Activated naive CD8-positive, alpha-beta T cell treated with anti-CD3 and anti-CD28 coated beads, Interleukin-2, amount 50 U/mL, for 24 hours (primary cell): ENCODE results near the gene GSE1.

ENCODE experiments used
- ATAC-seq: fragments of 150-1000 bp; cut with Tn5 transposase; one replicate; pipeline ENCODE4 v1.10.0; 2021
- DNase-seq: peaks from one replicate; pipeline ENCODE4 v3.0.0; 2021
- H3K27ac Mint-ChIP-seq: one replicate; pipeline ENCODE4 v1.8.0; 2021; ENCODE audit warnings: mild to moderate bottlenecking, mixed read lengths
- H3K27me3 Mint-ChIP-seq: one replicate; pipeline ENCODE4 v1.8.0; 2021; ENCODE audit warnings: mixed read lengths
- H3K36me3 Mint-ChIP-seq: one replicate; pipeline ENCODE4 v1.8.0; 2021; ENCODE audit warnings: low read depth, mixed read lengths
- H3K4me1 Mint-ChIP-seq: one replicate; pipeline ENCODE4 v1.8.0; 2021; ENCODE audit warnings: mixed read lengths
- H3K4me3 Mint-ChIP-seq: one replicate; pipeline ENCODE4 v1.8.0; 2021; ENCODE audit warnings: mild to moderate bottlenecking, moderate library complexity, mixed read lengths
- H3K9me3 Mint-ChIP-seq: one replicate; pipeline ENCODE4 v1.8.0; 2021; ENCODE audit warnings: mixed read lengths

GSE1 gene

GRCh38 chr16:85632709-85633437, 19.8 kb downstream of the GSE1 start:
- peaks cover 4% of the 10 kb centered on the region for H3K9me3 Mint-ChIP-seq
- no peaks in the 10 kb centered on the region for H3K27me3 Mint-ChIP-seq
- H3K36me3 Mint-ChIP-seq: peaks cover 9% of the 10 kb centered on the region
- DNase-seq (no peak), ATAC-seq (no peak)
- H3K27ac Mint-ChIP-seq: no peak overlapping the region
- H3K4me1 Mint-ChIP-seq: peaks cover 4% of the 10 kb centered on the region
- H3K4me3 Mint-ChIP-seq: no peak overlapping the region

- Mint-ChIP-seq H3K27me3 (no peaks in the 10 kb centered on the region), H3K9me3 (peaks cover 4% of the 10 kb centered on the region), H3K4me3 (no peak overlapping the region), H3K4me1 (peaks cover 4% of the 10 kb centered on the region), H3K36me3 (peaks cover 9% of the 10 kb centered on the region), H3K27ac (no peak overlapping the region)
- ATAC-seq: no peak
- no peak for DNase-seq
These were observed 20.3 kb downstream of the GSE1 start for GRCh38 chr16:85633438-85633743.

GRCh38 chr16:85633888-85634287, 20.8 kb downstream of the GSE1 start:
- Mint-ChIP-seq H3K9me3 (peaks cover 4% of the 10 kb centered on the region), H3K27me3 (no peaks in the 10 kb centered on the region), H3K4me1 (no peaks in the 10 kb centered on the region), H3K4me3 (no peak overlapping the region), H3K27ac (peak overlapping the region; percentile 35), H3K36me3 (peaks cover 5% of the 10 kb centered on the region)
- ATAC-seq: no peak
- DNase-seq: no peak

- no peak for DNase-seq
- no peak for ATAC-seq
- H3K27ac Mint-ChIP-seq: no peak overlapping the region
These were observed 21.8 kb downstream of the GSE1 start for GRCh38 chr16:85634747-85635544.

GRCh38 chr16:85635545-85636140, 22.5 kb downstream of the GSE1 start:
- no peaks in the 10 kb centered on the region for H3K4me1 Mint-ChIP-seq
- H3K36me3 Mint-ChIP-seq: no peaks in the 10 kb centered on the region
- H3K9me3 Mint-ChIP-seq: no peaks in the 10 kb centered on the region
- no peaks in the 10 kb centered on the region for H3K27me3 Mint-ChIP-seq
- DNase-seq: no peak
- no peak for ATAC-seq
- no peak overlapping the region for H3K4me3 Mint-ChIP-seq
- H3K27ac Mint-ChIP-seq: no peak overlapping the region

More at GRCh38 chr16:85634747-85635544, 21.8 kb downstream of the GSE1 start:
- Mint-ChIP-seq H3K4me1 (no peaks in the 10 kb centered on the region), H3K9me3 (no peaks in the 10 kb centered on the region), H3K36me3 (no peaks in the 10 kb centered on the region), H3K4me3 (no peak overlapping the region), H3K27me3 (no peaks in the 10 kb centered on the region)

- no peaks in the 10 kb centered on the region for H3K27me3 Mint-ChIP-seq
- ATAC-seq: no peak
- H3K27ac Mint-ChIP-seq: no peak overlapping the region
- H3K9me3 Mint-ChIP-seq: no peaks in the 10 kb centered on the region
- H3K4me3 Mint-ChIP-seq: no peak overlapping the region
- no peak for DNase-seq
- H3K4me1 Mint-ChIP-seq: no peaks in the 10 kb centered on the region
- H3K36me3 Mint-ChIP-seq: no peaks in the 10 kb centered on the region
These were observed 23.2 kb downstream of the GSE1 start for GRCh38 chr16:85636234-85636812.

GRCh38 chr16:85637061-85637807, 24.1 kb downstream of the GSE1 start:
- DNase-seq (no peak), ATAC-seq (no peak)
- no peaks in the 10 kb centered on the region for H3K4me1 Mint-ChIP-seq
- H3K36me3 Mint-ChIP-seq: no peaks in the 10 kb centered on the region
- no peak overlapping the region for H3K4me3 Mint-ChIP-seq
- no peaks in the 10 kb centered on the region for H3K27me3 Mint-ChIP-seq
- no peaks in the 10 kb centered on the region for H3K9me3 Mint-ChIP-seq
- no peak overlapping the region for H3K27ac Mint-ChIP-seq

GRCh38 chr16:85637808-85638647, 24.9 kb downstream of the GSE1 start:
- no peaks in the 10 kb centered on the region for H3K9me3 Mint-ChIP-seq
- H3K27me3 Mint-ChIP-seq: no peaks in the 10 kb centered on the region
- no peaks in the 10 kb centered on the region for H3K4me1 Mint-ChIP-seq
- no peak overlapping the region for H3K27ac Mint-ChIP-seq
- ATAC-seq: no peak
- no peaks in the 10 kb centered on the region for H3K36me3 Mint-ChIP-seq
- no peak for DNase-seq
- no peak overlapping the region for H3K4me3 Mint-ChIP-seq

GRCh38 chr16:85638695-85639409, 25.7 kb downstream of the GSE1 start:
- ATAC-seq: no peak
- Mint-ChIP-seq H3K9me3 (no peaks in the 10 kb centered on the region), H3K4me3 (no peak overlapping the region), H3K27ac (no peak overlapping the region), H3K4me1 (no peaks in the 10 kb centered on the region), H3K36me3 (no peaks in the 10 kb centered on the region), H3K27me3 (no peaks in the 10 kb centered on the region)
- no peak for DNase-seq

- ATAC-seq (no peak), DNase-seq (no peak)
- H3K36me3 Mint-ChIP-seq: no peaks in the 10 kb centered on the region
- H3K4me1 Mint-ChIP-seq: peaks cover 6% of the 10 kb centered on the region
- H3K9me3 Mint-ChIP-seq: no peaks in the 10 kb centered on the region
- no peak overlapping the region for H3K4me3 Mint-ChIP-seq
- H3K27ac Mint-ChIP-seq: no peak overlapping the region
- H3K27me3 Mint-ChIP-seq: no peaks in the 10 kb centered on the region
These were observed 26.6 kb downstream of the GSE1 start for GRCh38 chr16:85639529-85640253.

GRCh38 chr16:85640254-85640558, 27.1 kb downstream of the GSE1 start:
- Mint-ChIP-seq H3K36me3 (no peaks in the 10 kb centered on the region), H3K4me1 (peaks cover 7% of the 10 kb centered on the region), H3K27me3 (no peaks in the 10 kb centered on the region), H3K4me3 (no peak overlapping the region), H3K27ac (no peak overlapping the region), H3K9me3 (no peaks in the 10 kb centered on the region)
- no peak for ATAC-seq
- DNase-seq: no peak

GRCh38 chr16:85640585-85640984, 27.5 kb downstream of the GSE1 start:
- no peak for DNase-seq
- no peak overlapping the region for H3K4me3 Mint-ChIP-seq
- ATAC-seq: no peak
- no peak overlapping the region for H3K27ac Mint-ChIP-seq
- peaks cover 7% of the 10 kb centered on the region for H3K4me1 Mint-ChIP-seq
- H3K9me3 Mint-ChIP-seq: no peaks in the 10 kb centered on the region
- no peaks in the 10 kb centered on the region for H3K36me3 Mint-ChIP-seq
- no peaks in the 10 kb centered on the region for H3K27me3 Mint-ChIP-seq

GRCh38 chr16:85641305-85641704, 28.2 kb downstream of the GSE1 start:
- no peak for ATAC-seq
- DNase-seq: no peak
- no peak overlapping the region for H3K4me3 Mint-ChIP-seq
- no peaks in the 10 kb centered on the region for H3K27me3 Mint-ChIP-seq
- no peak overlapping the region for H3K27ac Mint-ChIP-seq
- H3K36me3 Mint-ChIP-seq: no peaks in the 10 kb centered on the region
- H3K9me3 Mint-ChIP-seq: no peaks in the 10 kb centered on the region
- H3K4me1 Mint-ChIP-seq: peaks cover 7% of the 10 kb centered on the region
